Hematopoietic multipotent progenitor cell treated with erythropoietin and hydrocortisone succinate and interleukin-3 and kit ligand, for 15 days (in vitro differentiated cells): Measurements from ENCODE around the gene KRTAP19-8.

Experiments
- DNase-seq: peaks from one replicate; pipeline ENCODE4 v3.0.0-alpha.2; 2015; ENCODE audit warnings: low spot score

Gene KRTAP19-8

GRCh38 chr21:31012133-31013089 lies 25.9 kb downstream of the KRTAP19-8 start:
- DNase-seq = no peak

GRCh38 chr21:31011412-31011811 lies 26.9 kb downstream of the KRTAP19-8 start:
- no peak for DNase-seq

- no peak for DNase-seq
These were observed 29.9 kb downstream of the KRTAP19-8 start for GRCh38 chr21:31008355-31008754.

- no peak for DNase-seq
These were observed 33.3 kb downstream of the KRTAP19-8 start for GRCh38 chr21:31005019-31005418.

GRCh38 chr21:31003471-31003870 lies 34.8 kb downstream of the KRTAP19-8 start:
- DNase-seq = no peak

DNA sequence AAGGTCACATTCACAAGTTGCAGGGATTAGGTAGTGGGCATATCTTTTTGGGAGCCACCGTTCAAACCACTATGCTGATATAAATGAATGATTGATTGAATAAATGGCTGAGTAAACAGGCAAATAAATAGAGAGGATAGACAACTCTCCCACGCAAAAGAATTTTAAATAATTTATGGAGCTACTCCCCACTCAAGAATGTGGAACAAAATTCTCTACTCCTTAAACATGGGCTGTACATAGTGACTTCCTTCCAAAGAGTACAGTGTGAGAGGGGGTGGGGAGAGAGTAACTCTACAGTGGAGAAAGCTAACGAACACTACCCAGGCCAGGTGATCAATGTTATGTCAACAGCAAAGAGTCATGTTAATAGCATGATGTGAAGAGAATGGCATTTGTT lies 40.7 kb downstream of the KRTAP19-8 start:
- no peak for DNase-seq

DNA sequence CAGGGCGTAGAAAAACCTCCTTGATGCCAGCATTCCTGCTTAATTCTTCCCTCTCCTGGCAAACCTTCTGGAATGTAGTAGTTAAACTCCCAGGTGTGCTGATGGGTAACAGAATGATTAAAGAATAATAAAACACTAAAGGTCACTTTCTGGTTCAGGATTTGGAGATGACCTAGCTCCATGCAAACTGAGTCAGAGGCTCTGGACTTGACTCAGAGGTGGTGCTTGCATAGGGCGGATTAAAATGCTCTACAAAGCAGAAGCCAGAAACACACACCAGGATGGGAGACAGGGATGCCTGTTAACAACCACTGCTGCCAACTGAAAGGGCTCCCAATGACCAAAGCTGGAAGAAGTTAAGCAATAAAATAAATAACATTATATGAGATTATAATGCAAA lies 41.5 kb downstream of the KRTAP19-8 start:
- no peak for DNase-seq

GRCh38 chr21:30994932-30995331 lies 43.3 kb downstream of the KRTAP19-8 start:
- no peak for DNase-seq

DNA sequence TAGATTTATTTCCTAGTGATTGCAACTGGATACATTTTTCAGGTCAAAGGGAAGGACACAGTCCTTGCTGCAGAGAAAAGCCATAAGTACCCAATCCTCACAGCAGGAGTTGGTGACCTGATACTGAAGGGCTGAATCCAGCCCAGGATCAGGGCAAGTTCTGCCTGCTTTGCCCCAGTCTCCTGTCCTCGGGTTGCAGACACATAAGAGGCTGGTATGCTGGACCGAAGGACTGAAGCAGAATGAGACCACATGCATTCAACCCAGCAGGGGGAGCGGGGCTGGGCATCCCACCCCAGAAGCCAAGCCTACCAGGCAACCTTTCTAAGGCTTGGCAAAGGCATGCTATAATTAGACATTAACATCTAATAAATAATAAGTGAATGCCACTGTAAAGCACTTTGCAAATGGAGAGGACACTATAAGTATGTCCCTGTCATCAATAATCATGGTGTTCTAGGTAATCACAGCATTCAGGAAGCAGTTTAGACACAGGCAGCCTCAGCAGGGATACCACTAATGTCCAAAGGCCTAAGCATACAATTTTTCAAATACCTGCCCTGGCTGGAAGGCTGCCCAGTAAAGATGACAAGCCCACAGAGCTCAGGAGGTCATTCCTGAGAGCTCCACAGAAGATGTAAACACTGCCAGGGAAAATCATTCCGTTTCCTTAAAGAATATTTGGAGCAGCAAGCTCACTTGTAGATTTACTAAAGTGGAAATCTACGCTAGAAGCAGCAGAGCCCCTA lies 47.6 kb downstream of the KRTAP19-8 start:
- no peak for DNase-seq

- no peak for DNase-seq
These were observed 49.6 kb downstream of the KRTAP19-8 start for GRCh38 chr21:30988706-30989105.
